ENCODE data around the gene SCMH1. TPM values are rescaled to one million over a fixed set of nuclear protein-coding genes. Genes with fewer than 3 reads are reported as not detected.
"Not testable (repeated sequence)": the region's sequence is repeated elsewhere in the genome, so short reads cannot be mapped to it uniquely, and the experiment has no call there.

SCMH1 gene
- total RNA-seq, 1 experiment from 2014 or later = 16.9 TPM

DNA sequence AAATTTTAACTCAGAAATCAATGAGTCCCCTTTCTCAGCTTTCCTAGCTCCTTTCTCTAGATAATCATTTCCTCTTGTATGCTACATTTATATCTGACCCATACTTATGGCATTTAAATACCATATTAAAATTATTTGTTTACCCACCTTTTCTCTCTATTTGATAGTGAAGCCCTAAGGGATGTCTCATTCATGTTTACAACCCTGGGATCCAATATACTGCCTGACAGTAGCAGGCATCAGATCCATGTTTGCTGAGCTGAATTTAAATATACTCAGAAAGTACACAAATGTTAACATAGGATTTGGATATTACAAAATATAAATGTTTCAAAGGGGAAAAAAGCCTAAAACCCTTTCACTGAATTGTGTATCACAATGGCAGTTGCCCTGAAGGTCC lies 26.5 kb downstream of the SCMH1 start:
- DNase-seq (ENCODE audit: extremely low read depth, low read depth) = no peak

DNA sequence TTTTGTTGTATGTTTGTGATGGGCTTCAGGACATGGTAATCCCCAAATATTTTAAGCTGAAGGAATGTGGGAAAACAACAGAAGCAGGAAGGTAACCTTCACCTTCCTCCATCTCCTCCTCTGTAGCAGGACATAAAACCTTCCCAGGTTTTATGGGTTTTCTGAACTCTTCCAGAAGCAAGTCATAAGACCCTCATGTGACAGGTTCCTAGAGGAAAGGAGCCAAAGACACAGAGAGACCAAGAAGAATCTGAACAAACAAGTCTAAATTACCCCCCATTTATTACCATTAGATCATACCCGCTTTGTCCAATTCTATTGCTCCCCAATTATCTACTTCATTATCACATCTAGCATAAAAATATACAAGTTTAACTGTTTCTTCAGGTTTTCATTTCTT lies 28.8 kb downstream of the SCMH1 start:
- DNase-seq (ENCODE audit: extremely low read depth, low read depth) = no peak

DNA sequence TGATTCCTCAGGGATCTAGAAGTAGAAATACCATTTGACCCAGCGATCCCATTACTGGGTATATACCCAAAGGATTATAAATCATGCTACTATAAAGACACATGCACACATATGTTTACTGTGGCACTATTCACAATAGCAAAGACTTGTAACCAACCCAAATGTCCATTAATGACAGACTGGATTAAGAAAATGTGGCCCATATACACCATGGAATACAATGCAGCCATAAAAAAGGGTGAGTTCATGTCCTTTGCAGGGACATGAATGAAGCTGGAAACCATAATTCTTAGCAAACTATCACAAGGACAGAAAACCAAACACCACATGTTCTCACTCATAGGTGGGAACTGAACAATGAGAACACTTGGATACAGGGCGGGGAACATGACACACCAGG lies 30.5 kb downstream of the SCMH1 start:
- not testable (repeated sequence) for DNase-seq (ENCODE audit: extremely low read depth, low read depth)

DNA sequence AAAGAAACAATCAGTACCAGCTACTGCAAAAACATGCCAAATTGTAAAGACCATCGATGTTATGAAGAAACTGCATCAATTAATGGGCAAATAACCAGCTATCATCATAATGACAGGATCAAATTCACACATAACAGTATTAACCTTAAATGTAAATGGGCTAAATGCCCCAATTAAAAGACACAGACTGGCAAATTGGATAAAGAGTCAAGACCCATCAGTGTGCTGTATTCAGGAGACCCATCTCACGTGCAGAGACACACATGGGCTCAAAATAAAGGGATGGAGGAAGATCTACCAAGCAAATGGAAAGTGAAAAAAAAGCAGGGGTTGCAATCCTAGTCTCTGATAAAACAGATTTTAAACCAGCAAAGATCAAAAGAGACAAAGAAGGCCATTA lies 35.1 kb downstream of the SCMH1 start:
- not testable (repeated sequence) for DNase-seq (ENCODE audit: extremely low read depth, low read depth)

DNA sequence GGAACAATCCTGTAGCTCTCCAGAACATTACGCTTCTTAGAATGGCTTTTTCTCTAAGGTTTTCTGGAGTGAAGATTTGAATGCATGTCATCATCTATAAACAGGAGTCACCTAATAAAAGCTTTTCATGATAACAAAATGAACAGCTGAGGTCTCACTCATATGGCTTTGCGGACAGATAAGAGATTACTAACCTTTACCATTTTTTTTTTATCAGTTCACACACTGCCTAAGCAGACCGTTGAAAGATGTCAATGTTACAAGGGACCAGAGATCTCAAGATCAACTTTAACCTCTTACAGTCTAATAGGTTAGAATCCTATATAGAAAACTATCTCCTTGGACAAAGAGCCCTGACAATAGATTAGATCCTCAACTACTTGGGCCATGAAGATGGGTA lies 41.4 kb downstream of the SCMH1 start:
- DNase-seq (ENCODE audit: extremely low read depth, low read depth) = no peak

DNA sequence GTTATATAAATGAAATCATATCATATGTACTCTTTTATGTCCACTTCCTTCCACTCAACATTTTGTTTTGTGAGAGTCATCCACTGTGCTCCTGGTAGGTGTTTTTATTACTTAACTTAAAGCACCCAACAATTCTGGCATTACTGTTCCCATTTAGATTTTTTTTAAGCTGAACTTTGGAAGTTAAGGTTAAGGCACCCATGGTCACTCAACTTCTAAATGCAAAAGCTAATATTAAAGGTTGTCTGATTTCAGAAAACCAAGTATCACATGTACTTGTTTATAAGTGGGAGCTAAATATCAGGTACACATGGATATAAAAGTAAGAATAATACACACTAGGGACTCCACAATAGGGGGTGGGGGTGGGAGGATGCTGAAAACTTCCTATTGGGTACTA lies 42.7 kb downstream of the SCMH1 start:
- no peak for DNase-seq (ENCODE audit: extremely low read depth, low read depth)

DNA sequence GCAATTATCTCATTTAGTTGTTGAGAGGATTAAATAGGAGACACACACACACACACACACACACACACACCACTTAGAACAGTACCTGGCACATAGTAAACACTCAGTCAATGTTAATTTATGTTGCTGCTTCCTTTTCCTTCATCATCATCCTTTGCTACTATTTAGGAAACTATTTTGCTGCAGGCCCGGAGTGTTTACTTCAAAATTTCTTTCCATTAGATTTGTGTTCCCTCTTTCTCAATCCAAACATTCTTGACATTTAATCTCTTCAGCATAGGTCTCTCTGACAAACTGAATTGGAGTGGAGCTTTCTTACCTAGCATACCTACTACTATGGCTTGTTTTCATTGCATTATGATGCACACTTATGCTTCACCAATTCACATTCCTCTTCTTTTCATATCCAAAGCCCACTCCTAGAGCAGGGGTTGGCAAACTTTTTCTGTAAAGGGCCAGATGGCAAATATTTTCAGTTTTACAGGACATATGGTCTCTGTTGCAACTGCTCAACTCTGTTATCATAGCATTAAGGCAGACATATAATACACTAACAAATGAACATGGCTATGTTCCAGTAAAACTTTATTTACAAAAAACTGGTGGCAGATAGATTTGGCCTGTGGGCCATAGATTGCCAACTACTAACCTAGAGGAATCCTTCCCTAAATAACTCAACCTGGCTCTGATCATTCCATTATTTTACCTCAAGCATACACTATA lies 49.5 kb downstream of the SCMH1 start:
- DNase-seq (ENCODE audit: extremely low read depth, low read depth) = no peak

DNA sequence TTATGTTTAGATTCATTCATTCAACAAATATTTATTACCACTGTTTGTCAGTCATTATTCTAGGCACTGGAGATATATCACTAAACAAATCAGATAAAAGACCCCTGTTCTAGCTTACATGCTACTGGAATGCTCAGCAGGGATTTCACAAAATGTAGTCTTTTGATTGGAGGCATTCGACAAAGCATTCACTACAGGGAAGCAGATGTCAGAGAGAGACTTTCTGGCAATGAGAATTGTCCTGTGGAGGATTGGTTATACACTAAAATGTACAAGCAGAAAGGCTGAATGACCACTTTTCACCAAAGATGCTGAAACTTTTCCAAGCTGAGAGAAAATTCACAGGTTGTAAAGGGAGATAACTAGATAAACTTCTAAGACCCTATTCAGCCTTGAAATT lies 57.7 kb downstream of the SCMH1 start:
- no peak for DNase-seq (ENCODE audit: extremely low read depth, low read depth)

DNA sequence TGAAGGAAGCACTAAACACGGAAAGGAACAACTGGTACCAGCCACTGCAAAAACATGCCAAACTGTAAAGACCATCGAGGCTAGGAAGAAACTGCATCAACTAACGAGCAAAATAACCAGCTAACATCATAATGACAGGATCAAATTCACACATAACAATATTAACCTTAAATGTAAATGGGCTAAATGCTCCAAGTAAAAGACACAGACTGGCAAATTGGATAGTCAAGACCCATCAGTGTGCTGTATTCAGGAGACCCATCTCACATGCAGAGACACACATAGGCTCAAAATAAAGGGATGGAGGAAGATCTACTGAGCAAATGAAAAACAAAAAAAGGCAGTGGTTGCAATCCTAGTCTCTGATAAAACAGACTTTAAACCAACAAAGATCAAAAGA lies 63.9 kb downstream of the SCMH1 start:
- not testable (repeated sequence) for DNase-seq (ENCODE audit: extremely low read depth, low read depth)

DNA sequence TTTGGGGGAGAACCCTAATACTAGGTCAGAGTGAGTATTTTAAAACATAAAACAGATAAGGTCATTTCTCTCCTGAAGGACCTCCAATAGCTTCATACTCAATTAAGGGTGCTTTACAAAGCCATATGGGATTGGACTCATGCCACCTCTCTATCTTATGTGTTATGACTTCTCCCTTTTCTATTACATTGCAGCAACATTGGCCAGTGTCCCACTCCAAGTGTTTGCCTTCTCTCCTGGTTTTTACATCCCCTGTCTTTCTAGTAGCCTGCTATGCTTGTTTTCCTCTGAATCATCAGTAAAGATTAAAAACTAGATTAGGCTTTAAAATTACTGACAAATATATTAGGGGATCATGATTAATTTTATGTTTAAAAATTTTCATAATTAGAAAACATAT lies 66.6 kb downstream of the SCMH1 start:
- no peak for DNase-seq (ENCODE audit: extremely low read depth, low read depth)

DNA sequence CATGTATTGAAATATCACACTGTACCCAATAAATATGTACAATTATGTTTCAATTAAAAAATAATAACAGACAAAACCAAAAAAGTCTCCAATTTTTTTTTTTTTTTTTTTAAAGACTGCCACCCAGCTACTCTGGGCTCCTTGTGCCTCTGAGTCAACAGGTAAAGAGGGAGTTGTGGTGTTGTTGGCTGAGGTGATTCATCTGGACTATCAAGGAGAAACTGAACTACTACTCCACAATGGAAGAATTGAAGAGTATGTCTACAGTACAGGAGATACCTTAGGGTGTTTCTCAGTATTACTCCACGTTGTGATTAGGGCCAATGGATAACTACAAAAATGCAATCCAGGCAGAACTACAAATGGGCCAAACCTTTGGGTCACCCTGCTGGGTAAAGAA lies 67.9 kb downstream of the SCMH1 start:
- DNase-seq (ENCODE audit: extremely low read depth, low read depth) = no peak

DNA sequence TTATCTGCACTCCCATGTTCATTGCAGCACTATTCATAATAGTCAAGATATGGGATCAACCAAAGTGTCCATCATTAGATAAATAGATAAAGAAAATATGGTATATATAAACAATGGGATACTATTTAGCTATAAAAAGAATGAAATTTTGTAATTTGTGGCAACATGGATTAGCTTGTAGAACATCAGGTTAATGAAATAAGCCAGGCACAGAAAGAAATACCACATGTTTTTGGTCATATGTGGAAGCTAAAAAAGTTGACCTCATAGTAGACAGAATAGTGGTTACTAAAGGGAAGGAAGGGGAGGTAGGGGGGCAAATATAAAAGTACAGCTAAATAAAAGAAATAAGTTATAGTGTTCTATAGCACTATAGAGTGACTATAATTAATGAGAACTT lies 68.5 kb downstream of the SCMH1 start:
- DNase-seq (ENCODE audit: extremely low read depth, low read depth) = no peak

DNA sequence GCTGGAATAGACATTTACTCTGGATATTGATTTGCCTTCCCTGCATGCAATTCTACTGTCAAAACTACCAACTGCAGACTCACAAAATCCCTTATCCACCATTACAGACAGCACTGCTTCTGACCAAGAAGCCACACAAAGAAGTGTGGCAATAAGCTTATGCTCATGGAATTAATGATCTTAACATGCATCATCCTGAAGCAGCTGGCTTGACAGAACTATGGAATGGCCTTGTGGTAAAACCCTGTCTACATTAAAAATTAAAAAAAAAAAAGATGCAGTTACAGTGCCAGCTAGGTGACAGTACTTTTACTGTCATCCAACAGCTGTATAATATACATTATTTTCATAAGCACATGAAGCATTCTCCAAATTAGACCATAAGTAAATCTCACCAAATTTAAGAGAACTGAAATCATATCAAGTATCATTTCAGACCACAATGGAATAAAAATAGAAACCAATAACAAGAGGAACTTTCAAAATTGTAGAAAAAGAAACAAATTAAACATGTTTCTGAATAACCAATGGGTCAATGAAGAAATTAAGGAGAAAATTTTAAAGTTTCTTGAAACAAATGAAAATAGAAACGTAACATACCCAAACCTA lies 70.7 kb downstream of the SCMH1 start:
- no peak for DNase-seq (ENCODE audit: extremely low read depth, low read depth)

DNA sequence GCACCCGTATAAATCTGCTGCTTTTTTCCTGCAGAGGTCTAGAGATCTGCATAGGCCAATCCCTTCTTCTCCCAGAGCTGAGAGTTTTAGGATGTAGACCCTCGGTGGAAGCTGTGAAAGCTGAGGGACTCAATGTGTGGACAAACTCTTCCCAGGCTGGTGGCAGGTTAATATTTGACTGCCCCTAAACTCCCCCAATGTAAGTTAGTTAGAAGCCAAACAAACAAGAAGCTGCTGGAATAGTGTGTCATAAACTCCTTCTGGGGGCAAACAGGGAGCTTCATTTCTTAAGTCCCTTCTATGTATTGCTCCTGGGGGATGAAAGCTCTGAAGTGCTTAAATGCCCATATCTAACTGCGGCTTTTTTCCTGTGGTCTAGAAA lies 72.3 kb downstream of the SCMH1 start:
- no peak for DNase-seq (ENCODE audit: extremely low read depth, low read depth)

DNA sequence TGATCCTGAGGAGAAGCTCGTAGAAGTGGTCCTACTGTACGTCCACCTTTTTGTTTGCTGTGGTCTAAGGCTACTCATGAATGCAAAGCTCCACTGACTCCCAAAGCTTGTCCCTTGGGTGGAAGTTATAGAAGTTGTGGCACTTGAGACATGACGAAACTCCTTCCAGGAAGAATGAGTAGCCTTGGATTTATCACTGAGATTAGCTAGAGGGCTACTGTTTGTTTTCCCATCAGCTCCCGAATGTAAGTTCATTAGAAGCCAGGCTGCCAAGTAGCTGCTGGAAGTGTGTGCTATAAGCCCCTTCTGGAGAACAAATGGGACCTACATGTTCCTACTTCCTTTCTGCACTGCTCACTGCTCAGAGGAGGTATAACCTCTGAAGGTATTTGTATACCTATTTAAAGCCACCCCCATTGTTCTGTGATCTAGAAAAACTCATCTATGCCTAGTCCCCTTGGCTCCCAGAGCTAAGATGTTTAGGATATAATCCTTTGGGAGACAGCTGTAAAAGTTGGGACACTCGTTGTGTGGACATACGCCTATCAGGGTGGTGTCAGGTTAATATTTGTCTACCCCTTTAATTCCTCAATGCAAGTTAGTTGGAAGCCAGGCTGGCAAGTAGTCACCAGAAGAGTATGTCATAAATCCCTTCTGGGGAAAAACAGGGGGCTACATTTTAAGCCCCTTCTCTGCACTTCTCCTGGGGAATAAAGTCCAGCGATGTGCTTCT lies 72.9 kb downstream of the SCMH1 start:
- no peak for DNase-seq (ENCODE audit: extremely low read depth, low read depth)

DNA sequence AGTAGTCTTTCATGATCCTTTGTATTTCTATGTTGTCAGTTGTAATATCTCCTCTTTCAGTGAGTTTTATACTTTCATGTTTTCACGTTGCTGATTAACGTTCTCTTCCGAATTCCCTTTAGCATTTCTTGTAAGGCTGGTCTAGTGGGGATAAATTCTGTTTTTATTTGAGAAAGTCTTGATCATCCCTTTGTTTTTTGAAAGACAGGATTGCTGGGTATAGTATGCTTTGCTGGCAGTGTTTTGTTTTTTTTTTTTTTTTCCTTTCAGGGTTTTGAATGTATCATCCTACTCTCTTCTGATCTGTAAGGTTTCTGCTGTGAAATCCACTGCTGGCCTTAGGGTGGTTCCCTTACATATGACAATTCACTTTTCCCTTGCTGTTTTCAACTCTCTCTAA lies 74.4 kb downstream of the SCMH1 start:
- no peak for DNase-seq (ENCODE audit: extremely low read depth, low read depth)

DNA sequence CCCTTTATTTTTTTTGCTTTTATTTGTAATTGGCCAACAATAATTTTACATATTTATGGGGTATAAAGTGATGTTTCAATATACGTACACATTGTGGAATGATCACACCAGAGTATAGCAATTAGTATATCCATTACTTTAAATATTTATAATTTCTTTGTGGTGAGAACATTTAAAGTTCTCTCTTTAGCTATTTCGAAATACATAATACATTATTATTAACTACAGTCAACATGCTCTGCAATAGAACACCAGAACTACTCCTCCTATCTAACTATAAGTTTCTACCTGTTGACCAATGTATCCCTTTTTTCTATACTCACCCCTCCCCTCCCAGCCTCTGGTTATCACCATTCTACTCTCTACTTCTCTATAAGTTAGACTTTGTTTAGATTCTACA lies 77.4 kb downstream of the SCMH1 start:
- DNase-seq (ENCODE audit: extremely low read depth, low read depth) = no peak

DNA sequence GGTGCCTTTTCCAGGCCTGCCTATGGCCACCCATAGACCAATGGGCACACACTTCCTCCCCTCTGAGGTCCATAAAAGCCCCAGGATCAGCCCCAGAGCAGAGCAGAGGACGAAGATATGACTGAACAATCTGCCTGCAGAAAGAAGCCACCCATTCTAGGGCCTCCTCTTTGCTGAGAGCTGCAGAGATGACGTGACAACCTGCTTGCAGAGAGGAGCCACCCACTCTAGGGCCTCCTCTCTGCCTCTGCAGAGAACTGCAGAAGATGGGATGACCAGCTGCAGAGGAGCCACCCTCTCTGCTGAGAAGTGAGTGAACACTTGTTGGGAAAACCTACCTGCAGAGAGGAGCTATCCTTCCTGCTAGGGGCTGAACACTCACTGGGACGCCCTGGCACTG lies 79.7 kb downstream of the SCMH1 start:
- no peak for DNase-seq (ENCODE audit: extremely low read depth, low read depth)

DNA sequence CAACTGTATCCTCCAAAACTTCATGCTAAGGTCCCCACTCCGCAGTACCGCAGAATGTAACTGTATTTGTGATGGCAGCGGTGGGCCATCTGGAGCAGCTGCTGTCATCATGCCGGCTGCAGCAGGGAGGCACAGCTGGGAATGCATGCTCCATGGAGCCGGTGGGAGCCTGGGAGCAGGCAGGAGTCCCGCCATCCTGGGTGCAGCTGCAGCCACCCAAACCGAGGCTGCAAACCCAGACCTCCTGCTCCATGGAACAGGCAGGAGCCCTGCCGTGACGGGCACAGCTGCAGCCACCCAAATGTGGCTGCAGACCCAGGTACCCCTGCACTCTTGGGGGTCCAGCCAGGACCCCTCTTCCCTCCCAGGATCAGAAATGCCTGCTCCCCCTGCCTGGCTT lies 80.3 kb downstream of the SCMH1 start:
- no peak for DNase-seq (ENCODE audit: extremely low read depth, low read depth)

DNA sequence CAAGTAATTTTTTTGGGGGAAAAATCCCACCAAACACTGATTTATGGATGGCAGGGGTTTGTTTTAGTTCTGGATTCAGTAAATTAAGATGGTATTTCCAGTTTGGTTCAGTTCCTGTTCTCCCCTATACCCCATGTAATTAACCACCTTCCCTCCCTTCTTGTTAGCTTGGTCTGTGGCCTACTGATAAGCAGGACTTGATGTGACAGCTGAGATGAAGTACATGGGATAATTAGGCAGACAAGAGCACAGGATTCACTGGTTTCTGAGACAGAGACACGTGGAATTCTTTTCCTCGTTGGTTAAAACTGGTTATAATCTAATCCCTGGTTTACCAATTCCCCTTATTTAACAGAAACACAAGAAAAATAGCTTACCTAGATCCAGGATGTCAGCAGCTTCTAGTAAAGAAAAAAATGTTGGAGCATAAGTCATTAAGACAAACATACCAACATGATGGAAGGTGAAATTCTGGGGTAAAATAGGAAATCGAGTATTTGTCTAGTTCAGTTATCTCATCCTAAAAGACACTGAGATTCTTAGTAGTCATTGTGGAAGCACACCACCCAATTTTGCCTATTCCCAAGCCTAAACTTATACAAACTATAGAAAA lies 81.5 kb downstream of the SCMH1 start:
- no peak for DNase-seq (ENCODE audit: extremely low read depth, low read depth)

DNA sequence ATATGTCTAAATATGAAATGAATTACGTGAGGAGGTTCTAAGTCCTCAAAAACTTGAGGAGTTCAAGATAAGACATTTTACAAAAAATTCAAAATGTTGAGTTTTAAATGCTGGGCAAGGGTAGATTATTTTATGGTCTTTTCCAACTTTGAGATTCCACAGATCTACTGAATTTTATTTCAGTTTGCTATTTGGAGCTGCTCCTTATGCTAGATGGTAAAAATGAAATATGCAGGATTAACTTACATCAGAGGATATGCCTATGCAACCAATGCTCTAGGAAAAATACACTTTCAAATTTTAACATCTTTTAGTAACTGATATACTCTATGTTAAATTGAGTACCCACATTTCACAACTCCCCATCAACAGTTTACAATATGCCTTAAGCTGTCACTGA lies 83.1 kb downstream of the SCMH1 start:
- DNase-seq (ENCODE audit: extremely low read depth, low read depth) = no peak

Measured in NCI-H460 (cell line).